ENCODE results near the gene SRSF4. TPM values are rescaled to one million over a fixed set of nuclear protein-coding genes. Genes with fewer than 3 reads are reported as not detected.
A peak's percentile ranks its signal among the peaks of the same experiment; 100 is the strongest.

SRSF4 gene
- total and polyA plus RNA-seq, 8 donors, result 66.0 to 138 (median 120) TPM

DNA sequence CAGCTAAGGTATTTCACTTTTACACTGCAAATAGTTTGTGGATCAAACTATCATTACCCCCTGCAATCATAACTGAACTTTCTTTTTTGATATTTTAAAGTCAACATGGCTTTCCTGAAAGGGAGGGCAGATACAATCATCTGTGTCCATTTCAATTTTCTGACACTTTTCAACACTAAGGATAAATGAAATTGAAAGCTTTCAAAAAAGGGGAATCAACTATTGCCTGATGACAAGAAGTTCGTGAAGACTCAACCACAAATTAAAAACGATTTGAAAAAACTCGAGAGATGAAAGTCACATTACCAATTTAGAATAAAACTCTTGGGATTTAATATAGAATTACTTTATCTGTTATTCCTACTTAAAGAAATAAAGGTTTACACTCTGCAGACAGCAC, 11.7 kb downstream of the SRSF4 start:
- Histone ChIP-seq H3K9me3 (no peaks in the 10 kb centered on the region), H3K4me3 (no peak overlapping the region), H3K27me3 (no peaks in the 10 kb centered on the region), H3K27ac (no peak overlapping the region), H3K4me1 (peaks cover 9 to 77% of the 10 kb centered on the region in 2 donors), H3K36me3 (peaks cover 0 to 38% of the 10 kb centered on the region in 2 donors)
- TF ChIP-seq, protein P1, sequence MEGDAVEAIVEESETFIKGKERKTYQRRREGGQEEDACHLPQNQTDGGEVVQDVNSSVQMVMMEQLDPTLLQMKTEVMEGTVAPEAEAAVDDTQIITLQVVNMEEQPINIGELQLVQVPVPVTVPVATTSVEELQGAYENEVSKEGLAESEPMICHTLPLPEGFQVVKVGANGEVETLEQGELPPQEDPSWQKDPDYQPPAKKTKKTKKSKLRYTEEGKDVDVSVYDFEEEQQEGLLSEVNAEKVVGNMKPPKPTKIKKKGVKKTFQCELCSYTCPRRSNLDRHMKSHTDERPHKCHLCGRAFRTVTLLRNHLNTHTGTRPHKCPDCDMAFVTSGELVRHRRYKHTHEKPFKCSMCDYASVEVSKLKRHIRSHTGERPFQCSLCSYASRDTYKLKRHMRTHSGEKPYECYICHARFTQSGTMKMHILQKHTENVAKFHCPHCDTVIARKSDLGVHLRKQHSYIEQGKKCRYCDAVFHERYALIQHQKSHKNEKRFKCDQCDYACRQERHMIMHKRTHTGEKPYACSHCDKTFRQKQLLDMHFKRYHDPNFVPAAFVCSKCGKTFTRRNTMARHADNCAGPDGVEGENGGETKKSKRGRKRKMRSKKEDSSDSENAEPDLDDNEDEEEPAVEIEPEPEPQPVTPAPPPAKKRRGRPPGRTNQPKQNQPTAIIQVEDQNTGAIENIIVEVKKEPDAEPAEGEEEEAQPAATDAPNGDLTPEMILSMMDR (IDR thresholded peaks at IDR 0.05), result no peak
- ATAC-seq, result no peak
- no peak for DNase-seq
- intact Hi-C loops (cut with DNase I), result no loop called here

GRCh38 chr1:29167904-29168303, 13.8 kb downstream of the SRSF4 start:
- Histone ChIP-seq H3K9me3 (no peaks in the 10 kb centered on the region), H3K36me3 (peaks cover 0 to 50% of the 10 kb centered on the region in 2 donors), H3K4me1 (peaks cover 9 to 68% of the 10 kb centered on the region in 2 donors), H3K4me3 (no peak overlapping the region), H3K27ac (no peak overlapping the region), H3K27me3 (no peaks in the 10 kb centered on the region)
- TF ChIP-seq, protein P1 (IDR thresholded peaks at IDR 0.05), result no peak
- no peak for DNase-seq
- no peak for ATAC-seq
- intact Hi-C loops (cut with DNase I), result no loop called here

- intact Hi-C loops (cut with DNase I), result no loop called here
- Histone ChIP-seq H3K4me3 (no peak overlapping the region), H3K36me3 (peaks cover 0 to 64% of the 10 kb centered on the region in 2 donors), H3K27me3 (no peaks in the 10 kb centered on the region), H3K4me1 (peaks cover 13 to 69% of the 10 kb centered on the region in 2 donors), H3K9me3 (no peaks in the 10 kb centered on the region), H3K27ac (no peak overlapping the region)
- DNase-seq (no peak), ATAC-seq (peak; percentile 34)
- TF ChIP-seq, protein P1 (IDR thresholded peaks at IDR 0.05), result no peak
Observed at GRCh38 chr1:29166291-29166878, 15.3 kb downstream of the SRSF4 start.

GRCh38 chr1:29164588-29164987, 17.1 kb downstream of the SRSF4 start:
- H3K4me1 ChIP-seq, result peaks cover 9 to 67% of the 10 kb centered on the region in 2 donors
- H3K27ac ChIP-seq, result no peak overlapping the region
- intact Hi-C loops (cut with DNase I), result no loop called here
- ATAC-seq, result no peak
- TF ChIP-seq, protein P1 (IDR thresholded peaks at IDR 0.05), result no peak
- peaks cover 0 to 74% of the 10 kb centered on the region in 2 donors for H3K36me3 ChIP-seq
- no peaks in the 10 kb centered on the region for H3K9me3 ChIP-seq
- DNase-seq, result no peak
- H3K27me3 ChIP-seq, result no peaks in the 10 kb centered on the region
- no peak overlapping the region for H3K4me3 ChIP-seq

DNA sequence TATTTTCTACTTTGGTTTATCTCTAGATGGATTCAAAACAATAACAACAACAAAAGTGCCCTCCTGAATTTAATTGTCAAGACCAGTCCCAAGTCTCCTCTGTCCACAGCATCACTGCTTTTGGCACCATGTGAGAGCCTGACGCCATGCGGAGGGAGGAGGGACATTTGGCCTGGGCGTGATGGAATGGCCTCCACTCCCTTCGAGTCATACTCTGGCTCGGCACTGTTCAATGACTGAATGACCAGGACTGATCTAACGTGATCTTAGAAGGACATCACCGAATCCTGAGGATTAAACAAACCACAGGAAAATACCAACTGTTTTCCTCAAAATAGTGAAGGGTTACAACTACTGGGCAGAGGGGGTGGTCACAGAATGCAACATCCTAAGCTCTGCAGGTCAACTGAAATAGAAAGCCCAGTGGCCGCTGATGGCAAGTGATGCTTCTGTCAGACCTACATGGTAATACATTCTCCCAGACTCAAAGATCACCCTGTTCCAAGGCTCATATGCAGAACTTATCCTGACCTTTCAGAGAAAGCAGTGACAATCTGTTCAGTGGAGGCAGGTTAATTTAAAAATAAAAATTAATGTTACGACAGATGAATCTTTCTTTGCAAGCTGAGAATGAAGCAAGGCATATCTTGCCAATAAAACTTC, 19.1 kb downstream of the SRSF4 start:
- H3K4me3 ChIP-seq, result no peak overlapping the region
- H3K36me3 ChIP-seq, result peaks cover 0 to 81% of the 10 kb centered on the region in 2 donors
- TF ChIP-seq, protein P1 (IDR thresholded peaks at IDR 0.05), result no peak
- peaks cover 4 to 49% of the 10 kb centered on the region in 2 donors for H3K4me1 ChIP-seq
- DNase-seq (no peak), ATAC-seq (no peak)
- H3K27me3 ChIP-seq, result no peaks in the 10 kb centered on the region
- no peaks in the 10 kb centered on the region for H3K9me3 ChIP-seq
- H3K27ac ChIP-seq, result peak overlapping the region in 1 of 2 donors; percentile 41
- intact Hi-C loops (cut with DNase I), result no loop called here
